AG09309 (cell line): ENCODE data around the gene RAD51B.
"Not testable (repeated sequence)": the region's sequence is repeated elsewhere in the genome, so short reads cannot be mapped to it uniquely, and the experiment has no call there.

Experiments used
- DNase-seq: peaks from one replicate; pipeline ENCODE4 v3.0.0-alpha.2; 2010; ENCODE audit warnings: low read depth
- H3K4me3 ChIP-seq: 2 replicates; pipeline ENCODE4 v1.5.1; 2011; ENCODE audit warnings: mild to moderate bottlenecking, low read depth, low read length, moderate library complexity; ENCODE audit not compliant: control insufficient read depth
- CTCF ChIP-seq: IDR thresholded peaks from 2 replicates; pipeline ENCODE4 v1.5.1; 2011; ENCODE audit warnings: mild to moderate bottlenecking, low read depth, low read length, inconsistent platforms; ENCODE audit not compliant: insufficient read depth, control insufficient read depth; ENCODE audit errors: missing control alignments

RAD51B gene

GRCh38 chr14:68426661-68427549 lies 607.3 kb downstream of the RAD51B start:
- TF ChIP-seq CTCF = no peak
- H3K4me3 ChIP-seq = no peak overlapping the region
- DNase-seq = no peak

GRCh38 chr14:68427550-68427890 lies 607.9 kb downstream of the RAD51B start:
- no peak for DNase-seq
- H3K4me3 ChIP-seq = no peak overlapping the region
- TF ChIP-seq CTCF = no peak

- not testable (repeated sequence) for DNase-seq, H3K4me3 ChIP-seq
These were observed 609.3 kb downstream of the RAD51B start for GRCh38 chr14:68428900-68429299.

- not testable (repeated sequence) for H3K4me3 ChIP-seq, DNase-seq
These were observed 614.6 kb downstream of the RAD51B start for GRCh38 chr14:68434173-68434572.

- not testable (repeated sequence) for DNase-seq
These were observed 616.1 kb downstream of the RAD51B start for GRCh38 chr14:68435631-68436030.

GRCh38 chr14:68439676-68440075 lies 620.1 kb downstream of the RAD51B start:
- no peak for TF ChIP-seq CTCF
- no peak overlapping the region for H3K4me3 ChIP-seq
- no peak for DNase-seq

More at GRCh38 chr14:68435631-68436030, 616.1 kb downstream of the RAD51B start:
- not testable (repeated sequence) for H3K4me3 ChIP-seq

- no peak for DNase-seq
- no peak for TF ChIP-seq CTCF
- H3K4me3 ChIP-seq = no peak overlapping the region
These were observed 621.2 kb downstream of the RAD51B start for GRCh38 chr14:68440820-68441219.

GRCh38 chr14:68441542-68441941 lies 622.0 kb downstream of the RAD51B start:
- no peak for DNase-seq
- no peak for TF ChIP-seq CTCF
- no peak overlapping the region for H3K4me3 ChIP-seq
